ENCODE measurements around the gene BCKDK.
"Not testable (repeated sequence)": the region's sequence is repeated elsewhere in the genome, so short reads cannot be mapped to it uniquely, and the experiment has no call there.

Gene BCKDK

GRCh38 chr16:31120129-31120528 is 11.9 kb downstream of the BCKDK start:
- DNase-seq (ENCODE audit: low spot score), result no peak

DNA sequence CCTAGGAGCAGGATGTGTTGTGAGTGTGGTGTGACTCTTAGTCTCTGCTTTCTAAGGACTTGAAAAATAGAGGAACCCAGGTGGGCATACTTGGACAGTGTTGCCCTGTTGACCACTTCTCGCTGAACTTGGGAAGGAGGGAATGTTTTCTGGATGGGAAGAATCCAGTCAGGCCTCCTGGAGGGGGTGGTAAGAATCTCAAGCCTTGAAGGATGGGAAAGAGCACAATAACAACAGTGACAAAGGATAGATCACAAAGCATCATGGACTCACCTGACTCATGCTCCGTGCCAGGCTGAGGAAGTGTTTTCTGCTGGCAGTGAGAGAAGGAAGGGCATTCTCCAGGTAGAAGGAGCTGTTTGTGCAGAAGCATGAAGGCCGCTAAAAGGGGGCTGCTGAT is 17.7 kb downstream of the BCKDK start:
- DNase-seq (ENCODE audit: low spot score), result no peak

DNA sequence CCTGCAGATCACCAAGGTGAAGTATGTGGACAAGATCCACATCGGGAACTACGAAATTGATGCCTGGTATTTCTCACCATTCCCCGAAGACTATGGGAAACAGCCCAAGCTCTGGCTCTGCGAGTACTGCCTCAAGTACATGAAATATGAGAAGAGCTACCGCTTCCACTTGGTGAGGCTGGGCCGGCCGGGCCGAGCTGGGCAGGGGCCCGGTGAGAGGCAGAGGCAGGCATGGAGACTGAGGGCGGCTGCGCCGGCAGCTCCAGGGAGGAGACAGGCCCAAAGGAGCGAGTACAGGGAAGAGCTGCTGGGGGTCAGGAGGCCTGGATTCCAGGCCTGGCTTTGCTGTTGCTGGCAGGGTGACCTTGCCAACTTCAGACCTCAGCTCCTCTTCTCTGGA is 19.0 kb downstream of the BCKDK start:
- no peak for DNase-seq (ENCODE audit: low spot score)

GRCh38 chr16:31128711-31129567 is 20.8 kb downstream of the BCKDK start:
- no peak for DNase-seq (ENCODE audit: low spot score)

GRCh38 chr16:31129568-31130335 is 21.6 kb downstream of the BCKDK start:
- no peak for DNase-seq (ENCODE audit: low spot score)

DNA sequence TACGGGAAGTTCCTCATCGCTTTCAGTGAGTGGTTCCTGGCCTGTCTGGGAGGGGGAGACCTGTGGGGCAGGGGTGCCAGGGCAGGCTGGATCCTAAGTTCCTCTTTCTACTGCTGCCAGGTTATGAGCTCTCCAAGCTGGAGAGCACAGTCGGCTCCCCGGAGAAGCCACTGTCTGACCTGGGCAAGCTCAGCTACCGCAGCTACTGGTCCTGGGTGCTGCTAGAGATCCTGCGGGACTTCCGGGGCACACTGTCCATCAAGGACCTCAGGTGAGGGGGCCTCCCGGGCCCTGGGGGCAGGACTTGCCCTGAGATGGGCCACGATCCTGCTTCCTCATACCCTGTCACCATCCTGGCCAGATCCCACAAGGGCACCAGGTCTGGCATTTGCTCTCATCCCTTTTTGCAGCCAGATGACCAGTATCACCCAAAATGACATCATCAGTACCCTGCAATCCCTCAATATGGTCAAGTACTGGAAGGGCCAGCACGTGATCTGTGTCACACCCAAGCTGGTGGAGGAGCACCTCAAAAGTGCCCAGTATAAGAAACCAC is 22.2 kb downstream of the BCKDK start:
- no peak for DNase-seq (ENCODE audit: low spot score)

DNA sequence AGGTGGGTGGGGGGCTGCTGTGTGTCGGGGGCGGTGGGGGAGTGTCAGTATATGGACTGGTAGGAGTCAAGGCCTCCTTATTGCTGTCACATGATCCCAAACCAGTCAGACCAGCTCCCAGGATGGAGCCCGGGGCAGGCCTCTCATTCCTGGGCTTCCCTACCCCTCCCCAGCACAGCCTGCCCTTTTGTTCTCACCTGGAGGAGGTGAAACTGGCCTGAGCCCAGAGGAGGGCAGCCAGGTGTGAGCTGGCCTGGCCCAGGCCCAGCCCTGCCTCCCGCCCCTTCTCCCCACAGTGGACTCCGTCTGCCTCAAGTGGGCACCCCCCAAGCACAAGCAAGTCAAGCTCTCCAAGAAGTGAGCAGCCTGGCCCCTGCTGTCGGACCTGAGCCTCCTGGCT is 22.7 kb downstream of the BCKDK start:
- DNase-seq (ENCODE audit: low spot score), result no peak

DNA sequence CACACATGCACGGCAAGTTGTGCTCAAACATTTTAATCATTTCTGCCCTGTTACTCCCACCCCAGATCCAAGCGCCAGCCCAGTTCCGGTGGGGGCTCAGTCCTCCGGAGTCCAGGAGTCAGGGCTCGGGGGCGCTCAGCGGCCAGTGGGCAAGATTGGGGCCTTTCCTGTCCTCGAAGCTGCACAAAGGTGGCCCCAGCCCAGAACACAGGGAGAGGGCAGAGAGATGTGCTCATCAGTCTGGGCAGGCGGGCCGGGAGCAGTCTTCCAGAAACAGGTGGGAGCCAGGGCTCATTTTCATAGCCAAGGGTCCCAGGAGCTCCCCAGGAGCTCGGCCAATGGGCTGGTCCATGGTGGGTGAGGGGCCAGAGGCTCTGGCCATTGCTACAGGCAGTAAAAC is 23.2 kb downstream of the BCKDK start:
- no peak for DNase-seq (ENCODE audit: low spot score)

GRCh38 chr16:31131841-31132271 is 23.7 kb downstream of the BCKDK start:
- DNase-seq (ENCODE audit: low spot score), result no peak

DNA sequence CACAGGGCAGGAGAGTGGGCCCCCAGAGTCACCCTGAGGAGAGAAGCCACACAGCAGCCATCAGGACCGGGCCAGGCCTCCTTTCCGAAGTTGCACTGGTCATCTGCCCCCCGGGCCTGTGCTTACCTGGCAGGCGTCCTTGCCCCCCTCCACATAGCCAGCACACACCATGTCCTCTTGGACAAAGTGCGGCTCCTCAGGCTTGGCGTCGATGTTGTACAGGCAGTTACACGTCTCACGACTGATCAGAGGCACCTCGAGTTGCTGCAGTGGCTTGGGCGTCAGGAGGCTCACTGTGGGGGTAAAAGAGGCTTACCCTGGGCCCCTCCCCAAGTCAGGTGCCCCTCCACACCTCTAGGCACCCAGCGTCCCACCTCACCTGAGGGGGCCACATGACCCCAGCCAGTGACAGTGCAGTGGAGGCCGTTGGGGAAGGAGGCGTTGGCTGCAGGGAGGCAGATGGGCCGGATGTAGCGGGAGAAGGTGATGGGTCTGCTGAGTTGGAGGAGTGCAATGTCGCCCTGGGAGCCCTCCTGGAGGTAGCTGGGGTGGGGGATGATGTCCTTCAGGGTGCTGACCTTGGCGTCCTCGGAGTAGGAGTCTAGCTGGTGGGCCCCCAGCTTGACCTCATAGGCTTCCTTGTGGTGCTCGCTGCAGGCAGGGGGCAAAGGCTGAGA is 24.3 kb downstream of the BCKDK start:
- no peak for DNase-seq (ENCODE audit: low spot score)

DNA sequence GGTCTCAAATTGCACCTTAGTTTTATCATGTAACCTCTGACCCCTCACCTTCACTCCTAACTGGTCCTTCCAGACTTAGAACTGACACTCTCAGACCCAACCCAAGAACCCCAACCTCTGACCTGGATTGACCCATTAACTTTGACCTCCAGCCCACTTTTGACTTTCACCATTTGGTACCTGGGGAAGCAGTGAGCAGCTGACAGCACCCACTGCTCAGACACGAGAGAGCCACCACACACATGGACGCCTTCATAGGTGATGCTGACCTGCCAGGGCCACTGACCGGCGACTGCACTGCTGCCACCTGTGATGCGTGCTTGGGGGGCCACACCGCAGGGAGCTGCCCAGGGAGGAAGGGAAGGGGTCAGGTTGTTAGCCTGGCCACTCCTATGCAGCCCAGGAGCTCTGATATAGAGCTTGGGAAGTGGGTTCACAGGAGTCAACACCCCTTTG is 24.9 kb downstream of the BCKDK start:
- DNase-seq (ENCODE audit: low spot score), result no peak

DNA sequence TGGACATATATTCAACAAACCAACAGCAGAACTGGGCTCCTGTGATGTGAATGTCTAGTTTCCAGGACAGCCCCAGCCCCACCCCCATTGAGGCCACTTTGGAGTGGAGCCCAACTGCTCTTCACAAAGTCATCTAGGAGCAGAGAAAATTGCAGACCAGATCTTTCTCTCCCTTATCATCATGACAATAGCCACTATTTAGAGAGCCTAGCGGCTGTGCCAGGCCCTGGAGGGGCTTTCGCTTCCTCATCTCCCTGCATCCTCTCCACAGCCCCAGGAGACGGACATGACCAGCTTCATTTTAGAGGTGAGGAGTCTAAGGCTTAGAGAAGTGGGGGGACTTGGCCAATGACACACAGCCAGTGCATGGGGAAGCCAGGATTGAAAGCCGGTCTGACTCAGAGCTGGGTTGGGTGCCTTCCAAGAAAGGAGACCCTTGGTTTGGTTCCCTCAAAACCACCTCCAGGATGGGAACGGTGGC is 25.9 kb downstream of the BCKDK start:
- no peak for DNase-seq (ENCODE audit: low spot score)

DNA sequence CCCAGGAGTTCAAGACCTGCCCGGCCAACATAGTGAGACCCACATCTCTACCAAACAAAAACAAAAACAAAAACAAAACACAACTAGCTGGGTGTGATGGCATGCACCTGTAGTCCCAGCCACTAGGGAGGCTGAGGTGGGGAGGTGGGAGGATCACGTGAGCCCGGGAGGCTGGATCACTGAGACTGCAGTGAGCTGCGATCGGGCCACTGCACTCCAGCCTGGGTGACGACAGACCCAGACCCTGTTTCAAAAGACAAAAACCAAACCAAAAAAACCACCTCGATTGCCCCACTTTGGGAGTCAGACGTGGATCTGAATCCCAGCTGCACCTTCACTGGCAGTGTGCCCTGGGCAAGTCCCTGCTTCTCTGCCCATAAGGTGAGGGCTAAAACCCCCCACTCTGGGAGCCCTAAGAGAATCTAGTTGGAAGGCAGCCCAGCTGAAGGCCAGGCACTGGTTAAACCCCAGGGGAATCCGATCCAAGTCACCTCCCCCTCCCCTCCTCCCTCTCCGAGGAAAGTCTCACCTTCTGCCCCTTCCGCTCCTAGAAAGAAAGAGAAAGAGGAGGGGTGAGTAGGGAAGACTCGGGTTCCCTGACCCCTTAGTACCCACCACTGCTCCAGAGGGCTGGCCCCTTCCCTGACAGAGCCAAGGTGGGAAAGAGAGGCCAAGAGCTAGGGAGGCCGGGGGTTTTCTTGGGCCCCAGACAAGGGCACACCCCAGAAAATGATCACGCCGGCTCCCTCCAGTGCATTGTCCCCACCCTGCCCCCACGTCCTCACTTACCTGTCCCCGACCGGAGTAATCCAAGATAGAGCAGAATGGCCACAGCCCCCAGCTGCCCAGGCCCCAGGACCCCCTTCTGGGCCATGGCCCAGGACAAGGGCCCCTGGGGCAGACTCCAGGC is 26.7 kb downstream of the BCKDK start:
- no peak for DNase-seq (ENCODE audit: low spot score)

- DNase-seq (ENCODE audit: low spot score), result peak; percentile 66
Measured at GRCh38 chr16:31135535-31136286, 27.5 kb downstream of the BCKDK start, which contains the start of gene PRSS8. Gene PRSS8 (minus strand): TSS chr16:31135727. CDS start chr16:31135498, 229 bp downstream.

- DNase-seq (ENCODE audit: low spot score), result no peak
Measured at GRCh38 chr16:31136287-31136662, 28.1 kb downstream of the BCKDK start.

DNA sequence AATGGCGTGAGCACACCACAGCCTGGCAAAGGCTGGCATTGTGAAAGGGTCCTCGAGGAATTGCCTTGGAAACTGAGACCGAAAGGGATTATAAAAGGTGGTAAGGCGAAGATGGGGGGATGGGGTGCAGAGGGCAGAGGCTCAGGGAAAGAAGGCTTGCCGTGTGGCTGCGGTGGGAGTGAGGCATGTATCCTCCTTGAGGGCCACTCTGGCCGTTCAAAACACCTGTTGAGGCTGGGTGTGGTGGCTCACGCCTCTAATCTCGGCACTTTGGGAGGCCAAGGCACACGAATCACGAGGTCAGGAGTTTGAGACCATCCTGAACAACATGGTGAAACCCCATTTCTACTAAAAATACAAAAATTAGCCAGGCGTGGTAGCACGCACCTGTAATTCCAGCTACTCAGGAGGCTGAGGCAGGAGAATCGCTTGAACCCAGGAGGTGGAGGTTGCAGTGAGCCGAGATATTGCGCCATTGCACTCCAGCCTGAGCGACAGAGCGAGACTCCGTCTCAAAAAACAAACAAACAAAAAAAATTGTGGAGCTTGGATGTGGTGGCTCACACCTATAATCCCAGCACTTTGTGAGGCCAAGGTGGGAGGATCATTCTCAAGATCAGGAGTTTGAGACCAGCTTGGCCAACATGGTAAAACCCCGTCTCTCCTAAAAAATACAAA is 28.8 kb downstream of the BCKDK start:
- not testable (repeated sequence) for DNase-seq (ENCODE audit: low spot score)

DNA sequence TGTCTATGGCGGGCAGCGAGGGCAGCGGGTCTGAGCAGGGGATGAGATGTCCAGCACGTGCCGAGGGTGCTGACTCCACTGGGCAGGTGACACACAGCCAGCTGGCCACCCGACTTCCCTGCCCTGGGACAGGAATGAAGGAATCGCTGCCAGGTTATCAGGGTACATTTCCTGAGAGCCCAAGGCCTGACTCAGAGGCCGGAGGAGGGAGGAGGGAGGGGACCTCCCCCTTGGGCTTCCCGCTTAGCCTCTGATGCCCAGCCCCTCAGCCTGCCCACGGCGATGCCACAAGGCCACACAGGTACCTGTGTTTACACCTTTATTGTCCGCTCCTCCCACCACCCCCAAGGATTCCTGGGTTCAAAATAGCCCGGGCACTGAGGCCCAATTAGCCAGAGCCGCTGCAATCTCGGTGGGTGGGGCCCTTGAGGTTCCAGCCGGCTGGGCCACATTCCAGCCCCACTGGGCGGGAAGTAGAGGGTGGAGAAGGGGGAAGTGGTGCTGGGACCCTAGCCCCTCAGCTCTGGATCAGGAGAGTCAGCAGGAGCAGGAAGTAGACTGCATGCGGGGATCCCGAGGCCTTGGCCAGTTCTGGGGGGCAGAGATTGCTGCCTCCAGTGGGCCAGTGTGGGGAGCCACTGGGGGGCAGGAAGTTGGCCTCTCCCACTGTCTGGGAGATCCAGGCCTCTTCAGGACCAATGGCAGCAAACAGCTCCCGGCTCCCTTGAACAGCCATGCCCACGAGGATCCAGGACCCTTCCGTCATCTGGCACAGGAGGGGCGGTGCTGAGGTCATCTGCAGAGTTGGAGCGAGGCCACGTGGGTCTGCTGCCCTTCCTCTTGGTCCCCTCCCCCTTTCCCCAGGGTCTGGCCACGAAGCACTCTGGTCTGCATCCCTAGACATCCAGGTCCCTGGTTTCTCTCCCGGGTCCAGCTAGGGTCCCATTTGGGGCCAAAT is 30.7 kb downstream of the BCKDK start:
- no peak for DNase-seq (ENCODE audit: low spot score)

GRCh38 chr16:31141071-31141469 is 32.9 kb downstream of the BCKDK start:
- not testable (repeated sequence) for DNase-seq (ENCODE audit: low spot score)
